H1 (cell line): ENCODE measurements around the gene SLC24A4. TPM values are rescaled to one million over a fixed set of nuclear protein-coding genes. Genes with fewer than 3 reads are reported as not detected.

ENCODE experiments used
- BACH1 ChIP-seq: IDR thresholded peaks from 2 replicates; pipeline ENCODE4 v1.6.1; 2012; ENCODE audit warnings: low read length, improper control_type of control experiment
- CHD7 ChIP-seq: fragments of 300-600 bp; sonication (generic); IDR thresholded peaks from 2 replicates; pipeline ENCODE4 v1.7.1; 2012; ENCODE audit warnings: low read length, moderate library complexity, mild to moderate bottlenecking, inconsistent platforms; ENCODE audit not compliant: insufficient replicate concordance
- EP300 ChIP-seq, 2 experiments: IDR thresholded peaks; 1 replicate in 1 of 2; 2 replicates in 1 of 2; pipeline ENCODE4 v1.6.1; 2011 to 2012; ENCODE audit warnings: low read depth in 2 of 2, low read length in 2 of 2, mild to moderate bottlenecking in 2 of 2, borderline replicate concordance in 1 of 2, inconsistent platforms in 1 of 2, moderate library complexity in 1 of 2
- FOSL1 ChIP-seq: IDR thresholded peaks from 2 replicates; pipeline ENCODE4 v1.6.1; 2011; ENCODE audit warnings: mild to moderate bottlenecking, low read depth, low read length, moderate library complexity; ENCODE audit not compliant: insufficient read depth
- GABPA ChIP-seq: IDR thresholded peaks from 2 replicates; pipeline ENCODE4 v1.6.1; 2011; ENCODE audit warnings: mild to moderate bottlenecking, low read length, moderate library complexity, borderline replicate concordance; ENCODE audit not compliant: insufficient read depth
- KDM4A ChIP-seq: IDR thresholded peaks from one replicate; pipeline ENCODE4 v1.7.1; 2012; ENCODE audit warnings: low read depth, mild to moderate bottlenecking, moderate library complexity, low read length, inconsistent platforms; ENCODE audit not compliant: severe bottlenecking
- PHF8 ChIP-seq: fragments of 200-600 bp; sonication (generic); conservative IDR thresholded peaks from 2 replicates; pipeline ENCODE4 v1.7.1; 2012; ENCODE audit warnings: low read depth, mild to moderate bottlenecking, inconsistent platforms, low read length, moderate library complexity
- RXRA ChIP-seq: IDR thresholded peaks from 2 replicates; pipeline ENCODE4 v1.6.1; 2011; ENCODE audit warnings: low read depth, mild to moderate bottlenecking, low read length, moderate library complexity; ENCODE audit not compliant: insufficient read depth
- SP4 ChIP-seq: IDR thresholded peaks from 2 replicates; pipeline ENCODE4 v1.6.1; 2012; ENCODE audit warnings: low read length, inconsistent platforms
- TEAD4 ChIP-seq: IDR thresholded peaks from 2 replicates; pipeline ENCODE4 v1.6.1; 2012; ENCODE audit warnings: low read depth, low read length, inconsistent platforms, mixed read lengths
- YY1 ChIP-seq: IDR thresholded peaks from 2 replicates; pipeline ENCODE4 v1.6.1; 2011; ENCODE audit warnings: low read depth, mild to moderate bottlenecking, low read length
- ZNF274 ChIP-seq: IDR thresholded peaks from 2 replicates; pipeline ENCODE4 v1.7.0; 2012; ENCODE audit warnings: low read length, borderline replicate concordance; ENCODE audit errors: extremely low read depth
- polyA plus RNA-seq, 7 experiments: library from polyadenylated mRNA; depleted of rRNA in 3 of 7; stranded (reverse) in 5 of 7; unstranded in 2 of 7; fragments of >200 nt in 5 of 7; fragments of 200-250 nt in 2 of 7; gene quantifications; 1 replicate in 5 of 7; 2 replicates in 1 of 7; 4 replicates in 1 of 7; pipeline versions ENCODE4 v1.2.1 to v1.2.3, GENCODE V29; 2011 to 2013; ENCODE audit warnings: missing spikeins in 2 of 7, mixed read lengths in 2 of 7
- total RNA-seq: library from RNA; stranded (reverse); fragmentation: NEBNext Ultra II Directional; extraction: Animal tissue kit (Norgen Biotek cat#: 25700); gene quantifications from 2 replicates; pipeline ENCODE4 v1.2.1, GENCODE V29; 2021

Gene SLC24A4
- total and polyA plus RNA-seq, 2 of the 8 experiments (the other 6 are each of a cell fraction or from before 2014, with no cell fraction given), result 0.27 to 0.89 TPM

- no peak for TF ChIP-seq CHD7
- TF ChIP-seq ZNF274, result no peak
- TF ChIP-seq GABPA, result no peak
- no peak for TF ChIP-seq SP4
- TF ChIP-seq RXRA, result no peak
- TF ChIP-seq PHF8, result no peak
- TF ChIP-seq KDM4A, result no peak
- no peak for TF ChIP-seq EP300 (IDR thresholded peaks at IDR 0.05; ENCODE audit: borderline replicate concordance in 1 of 2, low read depth in 2 of 2, low read length in 2 of 2)
- TF ChIP-seq BACH1, result no peak
- TF ChIP-seq TEAD4, result no peak
- no peak for TF ChIP-seq YY1
- no peak for TF ChIP-seq FOSL1
Observed at GRCh38 chr14:92464716-92465115, 141.8 kb downstream of the SLC24A4 start (continued).
